Right lobe of liver (tissue), 4 donors: Measurements from ENCODE around the gene ZKSCAN4.

ENCODE experiments used
- CTCF ChIP-seq, 4 donors: fragments of 200-600 bp in 3 of 4; fragments of 450-650 bp in 1 of 4; IDR thresholded peaks; one replicate each; pipeline versions ENCODE4 v1.5.1 to v1.8.0; 2016 to 2022; ENCODE audit warnings: antibody characterized with exemption in 4 of 4, mild to moderate bottlenecking in 2 of 4
- POLR2A ChIP-seq: fragments of 450-650 bp; IDR thresholded peaks from one replicate; pipeline ENCODE4 v1.6.1; 2017; ENCODE audit warnings: antibody characterized with exemption, mild to moderate bottlenecking
- donor health status: DM: no; HTN: no; CAD: no.
- donor health status: DM: no; HTN: no; CAD: no.
- donor health status: DM: no; HTN: yes; CAD: no.

GRCh38 chr6:28243946-28244345 is 8.1 kb downstream of the ZKSCAN4 start:
- TF ChIP-seq POLR2A (no peak), CTCF (IDR thresholded peaks at IDR 0.05) (no peak)
